Neutrophil (primary cell): ENCODE data around the gene SLC22A2.

ENCODE experiments used
- H3K27ac ChIP-seq: fragments of 200-600 bp; sonication (generic); 2 replicates; pipeline ENCODE4 v1.5.1; 2016; ENCODE audit warnings: mild to moderate bottlenecking, moderate library complexity
- H3K27me3 ChIP-seq: fragments of 200-600 bp; sonication (generic); 2 replicates; pipeline ENCODE4 v1.6.0; 2016; ENCODE audit warnings: mild to moderate bottlenecking
- H3K36me3 ChIP-seq: fragments of 200-600 bp; sonication (generic); 2 replicates; pipeline ENCODE4 v1.5.1; 2017
- H3K4me1 ChIP-seq, 2 experiments: fragments of 200-600 bp in 1 of 2; sonication (generic) in 1 of 2; 1 replicate in 1 of 2; 2 replicates in 1 of 2; pipeline versions ENCODE4 v1.5.1 to v1.6.1; 2013 to 2016; ENCODE audit warnings: low read depth in 1 of 2, low read length in 1 of 2, mild to moderate bottlenecking in 1 of 2, moderate library complexity in 1 of 2; ENCODE audit not compliant: control insufficient read depth in 1 of 2, insufficient read depth in 1 of 2
- H3K4me3 ChIP-seq, 2 experiments: fragments of 200-600 bp in 1 of 2; sonication (generic) in 1 of 2; 1 replicate in 1 of 2; 2 replicates in 1 of 2; pipeline ENCODE4 v1.5.1; 2013 to 2016; ENCODE audit warnings: low read depth in 1 of 2, low read length in 1 of 2, mild to moderate bottlenecking in 1 of 2, moderate library complexity in 1 of 2
- H3K9me3 ChIP-seq: fragments of 200-600 bp; sonication (generic); 2 replicates; pipeline ENCODE4 v1.5.1; 2016
- TF ChIP-seq, protein P1 (sequence below): fragments of 200-600 bp; sonication (generic); IDR thresholded peaks from 2 replicates; pipeline ENCODE4 v1.5.1; 2016; ENCODE audit warnings: antibody characterized with exemption

Gene SLC22A2

GRCh38 chr6:160221918-160222317 is 36.7 kb downstream of the SLC22A2 start:
- no peaks in the 10 kb centered on the region for H3K9me3 ChIP-seq
- H3K36me3 ChIP-seq = no peaks in the 10 kb centered on the region
- no peak overlapping the region for H3K4me3 ChIP-seq
- H3K27me3 ChIP-seq = no peaks in the 10 kb centered on the region
- H3K4me1 ChIP-seq = no peaks in the 10 kb centered on the region
- TF ChIP-seq, protein P1, sequence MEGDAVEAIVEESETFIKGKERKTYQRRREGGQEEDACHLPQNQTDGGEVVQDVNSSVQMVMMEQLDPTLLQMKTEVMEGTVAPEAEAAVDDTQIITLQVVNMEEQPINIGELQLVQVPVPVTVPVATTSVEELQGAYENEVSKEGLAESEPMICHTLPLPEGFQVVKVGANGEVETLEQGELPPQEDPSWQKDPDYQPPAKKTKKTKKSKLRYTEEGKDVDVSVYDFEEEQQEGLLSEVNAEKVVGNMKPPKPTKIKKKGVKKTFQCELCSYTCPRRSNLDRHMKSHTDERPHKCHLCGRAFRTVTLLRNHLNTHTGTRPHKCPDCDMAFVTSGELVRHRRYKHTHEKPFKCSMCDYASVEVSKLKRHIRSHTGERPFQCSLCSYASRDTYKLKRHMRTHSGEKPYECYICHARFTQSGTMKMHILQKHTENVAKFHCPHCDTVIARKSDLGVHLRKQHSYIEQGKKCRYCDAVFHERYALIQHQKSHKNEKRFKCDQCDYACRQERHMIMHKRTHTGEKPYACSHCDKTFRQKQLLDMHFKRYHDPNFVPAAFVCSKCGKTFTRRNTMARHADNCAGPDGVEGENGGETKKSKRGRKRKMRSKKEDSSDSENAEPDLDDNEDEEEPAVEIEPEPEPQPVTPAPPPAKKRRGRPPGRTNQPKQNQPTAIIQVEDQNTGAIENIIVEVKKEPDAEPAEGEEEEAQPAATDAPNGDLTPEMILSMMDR = no peak
- no peak overlapping the region for H3K27ac ChIP-seq

GRCh38 chr6:160221423-160221822 is 37.2 kb downstream of the SLC22A2 start:
- H3K9me3 ChIP-seq = no peaks in the 10 kb centered on the region
- H3K4me3 ChIP-seq = no peak overlapping the region
- H3K27me3 ChIP-seq = no peaks in the 10 kb centered on the region
- no peaks in the 10 kb centered on the region for H3K36me3 ChIP-seq
- H3K27ac ChIP-seq = no peak overlapping the region
- H3K4me1 ChIP-seq = no peaks in the 10 kb centered on the region
- TF ChIP-seq, protein P1 = no peak

DNA sequence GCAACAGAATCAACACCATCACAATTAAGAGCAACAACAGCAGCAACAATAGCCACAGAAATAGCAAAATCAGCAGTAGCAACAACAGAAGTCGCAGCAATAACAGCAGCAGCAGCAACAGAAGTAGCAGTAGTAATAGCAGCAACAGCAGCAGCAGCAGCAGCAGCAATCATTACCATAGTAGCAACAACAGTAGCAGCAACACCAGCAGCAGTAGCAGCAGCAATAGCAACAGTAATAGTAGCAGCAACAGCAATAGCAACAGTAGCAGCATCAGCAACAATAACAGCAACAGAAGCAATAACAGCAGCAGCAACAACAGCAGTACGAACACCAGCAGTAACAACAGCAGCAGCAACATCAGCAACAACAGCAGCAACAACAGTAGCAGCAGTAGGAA is 39.8 kb downstream of the SLC22A2 start:
- Histone ChIP-seq H3K4me3 (no peak overlapping the region), H3K4me1 (no peaks in the 10 kb centered on the region), H3K9me3 (no peaks in the 10 kb centered on the region), H3K36me3 (no peaks in the 10 kb centered on the region), H3K27me3 (no peaks in the 10 kb centered on the region), H3K27ac (no peak overlapping the region)
- TF ChIP-seq, protein P1 = no peak

GRCh38 chr6:160217863-160218262 is 40.8 kb downstream of the SLC22A2 start:
- H3K9me3 ChIP-seq = no peaks in the 10 kb centered on the region
- H3K4me1 ChIP-seq = no peaks in the 10 kb centered on the region
- H3K4me3 ChIP-seq = no peak overlapping the region
- H3K27ac ChIP-seq = no peak overlapping the region
- TF ChIP-seq, protein P1 = no peak
- no peaks in the 10 kb centered on the region for H3K36me3 ChIP-seq
- no peaks in the 10 kb centered on the region for H3K27me3 ChIP-seq

DNA sequence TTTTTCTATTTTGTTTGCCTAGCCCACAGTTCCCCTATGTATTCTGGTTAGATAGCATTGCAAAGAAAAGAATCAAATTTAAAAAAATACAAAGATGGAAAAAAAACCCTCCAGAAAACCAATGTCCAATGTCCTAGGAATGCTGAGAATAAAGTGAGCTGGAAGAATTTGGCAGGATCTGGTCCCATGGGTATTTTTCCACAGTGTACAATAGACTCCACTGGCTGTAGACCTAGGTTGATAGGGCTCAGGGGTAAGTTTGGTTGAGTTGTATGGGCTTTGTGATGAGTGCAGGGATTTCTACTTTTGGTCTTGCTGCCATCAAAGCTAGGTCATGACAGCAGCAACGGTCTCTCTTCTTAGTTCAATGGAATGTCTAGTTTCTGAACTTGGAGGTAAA is 41.5 kb downstream of the SLC22A2 start:
- Histone ChIP-seq H3K4me1 (no peaks in the 10 kb centered on the region), H3K4me3 (no peak overlapping the region), H3K36me3 (no peaks in the 10 kb centered on the region), H3K9me3 (no peaks in the 10 kb centered on the region), H3K27ac (no peak overlapping the region), H3K27me3 (no peaks in the 10 kb centered on the region)
- TF ChIP-seq, protein P1 = no peak

GRCh38 chr6:160215232-160215631 is 43.4 kb downstream of the SLC22A2 start:
- Histone ChIP-seq H3K36me3 (no peaks in the 10 kb centered on the region), H3K27ac (no peak overlapping the region), H3K27me3 (no peaks in the 10 kb centered on the region), H3K4me1 (no peaks in the 10 kb centered on the region), H3K9me3 (no peaks in the 10 kb centered on the region), H3K4me3 (no peak overlapping the region)
- TF ChIP-seq, protein P1 = no peak
